CD4-positive, CD25-positive, alpha-beta regulatory T cell (primary cell): ENCODE results near the gene GDPD5. TPM values are rescaled to one million over a fixed set of nuclear protein-coding genes. Genes with fewer than 3 reads are reported as not detected.

Experiments
- ATAC-seq, 2 donors: fragments of 150-1000 bp; cut with Tn5 transposase; one replicate each; pipeline ENCODE4 v1.10.0; 2021; ENCODE audit warnings: low read depth in 2 of 2, moderate number of reproducible peaks in 2 of 2, moderate library complexity in 1 of 2
- DNase-seq, 3 donors: peaks; one replicate each; pipeline versions ENCODE4 v3.0.0 to v3.0.0-alpha.2; 2012 to 2022; ENCODE audit warnings: mixed read lengths in 1 of 3
- H3K27ac ChIP-seq: one replicate; pipeline ENCODE4 v1.7.0; 2013; ENCODE audit warnings: mild to moderate bottlenecking, low read length; ENCODE audit not compliant: insufficient read depth, poor library complexity, severe bottlenecking
- H3K27me3 ChIP-seq: one replicate; pipeline ENCODE4 v1.7.0; 2013; ENCODE audit warnings: low read length; ENCODE audit not compliant: control insufficient read depth, insufficient read depth
- H3K36me3 ChIP-seq: one replicate; pipeline ENCODE4 v1.7.0; 2013; ENCODE audit warnings: mild to moderate bottlenecking, low read length, moderate library complexity; ENCODE audit not compliant: control insufficient read depth, insufficient read depth
- H3K4me1 ChIP-seq: 2 replicates; pipeline ENCODE4 v1.7.0; 2013; ENCODE audit warnings: mild to moderate bottlenecking, low read length; ENCODE audit not compliant: insufficient read depth, control insufficient read depth, poor library complexity, severe bottlenecking
- H3K4me3 ChIP-seq: one replicate; pipeline ENCODE4 v1.7.0; 2013; ENCODE audit warnings: low read depth, mild to moderate bottlenecking, low read length, moderate library complexity
- H3K9me3 ChIP-seq, 2 experiments: 1 replicate in 1 of 2; 2 replicates in 1 of 2; pipeline ENCODE4 v1.7.0; 2013; ENCODE audit warnings: low read length in 2 of 2, mild to moderate bottlenecking in 1 of 2, moderate library complexity in 1 of 2; ENCODE audit not compliant: control insufficient read depth in 2 of 2
- H3K27ac Mint-ChIP-seq, 3 donors: one replicate each; pipeline ENCODE4 v1.8.0; 2020 to 2022; ENCODE audit warnings: mild to moderate bottlenecking in 3 of 3, mixed read lengths in 3 of 3, moderate library complexity in 2 of 3
- H3K27me3 Mint-ChIP-seq: one replicate; pipeline ENCODE4 v1.8.0; 2022; ENCODE audit warnings: mild to moderate bottlenecking, mixed read lengths
- H3K36me3 Mint-ChIP-seq: one replicate; pipeline ENCODE4 v1.8.0; 2020; ENCODE audit warnings: mixed read lengths
- H3K4me1 Mint-ChIP-seq, 4 donors: one replicate each; pipeline ENCODE4 v1.8.0; 2020 to 2022; ENCODE audit warnings: mixed read lengths in 4 of 4, mild to moderate bottlenecking in 1 of 4
- H3K4me3 Mint-ChIP-seq, 4 donors: one replicate each; pipeline ENCODE4 v1.8.0; 2020 to 2022; ENCODE audit warnings: mild to moderate bottlenecking in 4 of 4, mixed read lengths in 4 of 4, moderate library complexity in 3 of 4
- H3K9me3 Mint-ChIP-seq, 7 donors: one replicate each; pipeline ENCODE4 v1.8.0; 2020 to 2022; ENCODE audit warnings: mixed read lengths in 7 of 7, mild to moderate bottlenecking in 3 of 7, moderate library complexity in 2 of 7
- polyA plus RNA-seq, 4 donors: library from polyadenylated mRNA; unstranded; fragments of 300-500 nt; fragmentation: Illumina TruSeq; gene quantifications; one replicate each; pipeline ENCODE4 v1.2.3, GENCODE V29; 2021
- total RNA-seq: library from RNA; stranded (reverse); gene quantifications from one replicate; pipeline ENCODE4 v1.2.3, GENCODE V29; 2022

The GDPD5 gene
- total and polyA plus RNA-seq, 5 donors from 2014 or later = 8.0 to 170 (median 21.5) TPM

GRCh38 chr11:75487365-75487764 is 38.4 kb downstream of the GDPD5 start:
- Mint-ChIP-seq H3K27ac (peak overlapping the region in 1 of 3 donors; percentile 83), H3K9me3 (no peaks in the 10 kb centered on the region), H3K36me3 (peaks cover 8% of the 10 kb centered on the region), H3K27me3 (no peaks in the 10 kb centered on the region), H3K4me1 (peaks cover 0 to 22% (median 8%) of the 10 kb centered on the region in 4 donors), H3K4me3 (no peak overlapping the region)
- Histone ChIP-seq H3K4me3 (no peak overlapping the region), H3K9me3 (no peaks in the 10 kb centered on the region), H3K4me1 (peaks cover 11% of the 10 kb centered on the region), H3K27me3 (no peaks in the 10 kb centered on the region), H3K36me3 (peaks cover 7% of the 10 kb centered on the region), H3K27ac (no peak overlapping the region)
- no peak for DNase-seq
- ATAC-seq = no peak

DNA sequence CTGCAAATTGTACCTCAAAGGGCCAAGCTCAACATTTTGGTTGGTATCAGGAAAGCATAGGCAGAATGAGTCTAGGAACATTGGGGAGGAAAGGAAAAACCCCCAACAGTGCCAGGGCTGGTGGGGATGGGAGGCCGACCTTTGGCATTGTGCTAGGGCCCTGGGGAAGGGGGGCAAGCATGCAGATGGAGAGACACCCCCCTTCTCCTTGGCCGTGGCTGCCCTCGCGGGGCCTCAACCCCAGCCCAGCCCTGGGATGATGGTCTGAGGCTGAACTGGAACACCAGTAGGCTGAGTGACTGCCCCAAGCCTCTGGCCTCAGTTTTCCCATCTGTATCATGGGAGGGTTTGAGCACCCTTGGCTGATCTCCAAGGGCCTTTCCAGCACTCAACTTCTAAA is 40.0 kb downstream of the GDPD5 start:
- DNase-seq (no peak), ATAC-seq (no peak)
- Mint-ChIP-seq H3K4me1 (peaks cover 0 to 7% (median 2%) of the 10 kb centered on the region in 4 donors), H3K27ac (no peak overlapping the region), H3K4me3 (no peak overlapping the region), H3K27me3 (no peaks in the 10 kb centered on the region), H3K36me3 (peaks cover 8% of the 10 kb centered on the region), H3K9me3 (no peaks in the 10 kb centered on the region)
- peaks cover 7% of the 10 kb centered on the region for H3K36me3 ChIP-seq
- no peaks in the 10 kb centered on the region for H3K4me1 ChIP-seq
- H3K9me3 ChIP-seq = no peaks in the 10 kb centered on the region
- no peak overlapping the region for H3K4me3 ChIP-seq
- no peaks in the 10 kb centered on the region for H3K27me3 ChIP-seq
- H3K27ac ChIP-seq = no peak overlapping the region

DNA sequence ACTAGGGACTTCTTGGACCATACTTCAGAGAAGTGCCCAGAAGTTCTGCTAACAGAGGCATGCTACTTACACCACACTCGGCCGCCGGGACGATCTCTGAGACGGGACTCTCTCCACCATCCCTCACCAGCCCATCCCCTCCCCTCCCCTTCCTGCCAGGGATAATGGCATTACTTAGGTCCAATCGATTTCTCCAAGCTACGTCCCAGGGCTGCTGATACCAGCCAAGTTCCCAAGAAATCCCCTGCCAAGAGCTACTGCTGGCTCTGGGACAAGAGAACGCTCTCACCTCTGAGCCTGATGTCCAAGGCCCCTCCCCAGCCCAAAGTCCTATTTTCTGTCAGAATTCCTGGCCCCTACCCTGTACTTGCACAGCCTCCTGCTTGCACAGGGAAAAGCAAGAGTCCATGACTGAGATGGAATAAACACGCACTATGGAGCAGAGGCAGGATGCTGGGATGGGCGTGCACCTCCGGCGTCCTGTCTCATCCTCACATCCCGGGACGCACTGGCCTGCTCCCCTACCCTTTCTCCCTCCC is 42.7 kb downstream of the GDPD5 start:
- H3K27me3 ChIP-seq = no peaks in the 10 kb centered on the region
- no peak overlapping the region for H3K4me3 ChIP-seq
- ATAC-seq (no peak), DNase-seq (no peak)
- H3K36me3 ChIP-seq = peaks cover 3% of the 10 kb centered on the region
- Mint-ChIP-seq H3K9me3 (no peaks in the 10 kb centered on the region), H3K36me3 (no peaks in the 10 kb centered on the region), H3K27me3 (no peaks in the 10 kb centered on the region), H3K27ac (peak overlapping the region in 1 of 3 donors; percentile 20), H3K4me3 (no peak overlapping the region), H3K4me1 (peaks cover 0 to 7% (median 5%) of the 10 kb centered on the region in 4 donors)
- no peaks in the 10 kb centered on the region for H3K9me3 ChIP-seq
- no peak overlapping the region for H3K27ac ChIP-seq
- H3K4me1 ChIP-seq = no peaks in the 10 kb centered on the region

GRCh38 chr11:75481922-75482606 is 43.7 kb downstream of the GDPD5 start:
- Histone ChIP-seq H3K36me3 (peaks cover 9% of the 10 kb centered on the region), H3K4me3 (no peak overlapping the region), H3K9me3 (no peaks in the 10 kb centered on the region), H3K27ac (no peak overlapping the region), H3K4me1 (no peaks in the 10 kb centered on the region), H3K27me3 (no peaks in the 10 kb centered on the region)
- Mint-ChIP-seq H3K36me3 (no peaks in the 10 kb centered on the region), H3K27ac (peak overlapping the region in 2 of 3 donors; percentile 62 to 83), H3K4me3 (no peak overlapping the region), H3K9me3 (no peaks in the 10 kb centered on the region), H3K27me3 (no peaks in the 10 kb centered on the region), H3K4me1 (peaks cover 0 to 10% (median 6%) of the 10 kb centered on the region in 4 donors)
- DNase-seq (no peak), ATAC-seq (no peak)

- H3K27me3 Mint-ChIP-seq = no peaks in the 10 kb centered on the region
- no peak overlapping the region for H3K4me3 Mint-ChIP-seq
- H3K27ac Mint-ChIP-seq = peak overlapping the region in 1 of 3 donors; percentile 48
- no peaks in the 10 kb centered on the region for H3K36me3 Mint-ChIP-seq
- Histone ChIP-seq H3K4me1 (peaks cover 3% of the 10 kb centered on the region), H3K36me3 (peaks cover 9% of the 10 kb centered on the region), H3K27ac (no peak overlapping the region), H3K27me3 (no peaks in the 10 kb centered on the region), H3K9me3 (no peaks in the 10 kb centered on the region), H3K4me3 (no peak overlapping the region)
- H3K4me1 Mint-ChIP-seq = peaks cover 0 to 12% (median 5%) of the 10 kb centered on the region in 4 donors
- no peaks in the 10 kb centered on the region for H3K9me3 Mint-ChIP-seq
- DNase-seq (no peak), ATAC-seq (no peak)
Observed at GRCh38 chr11:75481223-75481921, 44.4 kb downstream of the GDPD5 start.

DNA sequence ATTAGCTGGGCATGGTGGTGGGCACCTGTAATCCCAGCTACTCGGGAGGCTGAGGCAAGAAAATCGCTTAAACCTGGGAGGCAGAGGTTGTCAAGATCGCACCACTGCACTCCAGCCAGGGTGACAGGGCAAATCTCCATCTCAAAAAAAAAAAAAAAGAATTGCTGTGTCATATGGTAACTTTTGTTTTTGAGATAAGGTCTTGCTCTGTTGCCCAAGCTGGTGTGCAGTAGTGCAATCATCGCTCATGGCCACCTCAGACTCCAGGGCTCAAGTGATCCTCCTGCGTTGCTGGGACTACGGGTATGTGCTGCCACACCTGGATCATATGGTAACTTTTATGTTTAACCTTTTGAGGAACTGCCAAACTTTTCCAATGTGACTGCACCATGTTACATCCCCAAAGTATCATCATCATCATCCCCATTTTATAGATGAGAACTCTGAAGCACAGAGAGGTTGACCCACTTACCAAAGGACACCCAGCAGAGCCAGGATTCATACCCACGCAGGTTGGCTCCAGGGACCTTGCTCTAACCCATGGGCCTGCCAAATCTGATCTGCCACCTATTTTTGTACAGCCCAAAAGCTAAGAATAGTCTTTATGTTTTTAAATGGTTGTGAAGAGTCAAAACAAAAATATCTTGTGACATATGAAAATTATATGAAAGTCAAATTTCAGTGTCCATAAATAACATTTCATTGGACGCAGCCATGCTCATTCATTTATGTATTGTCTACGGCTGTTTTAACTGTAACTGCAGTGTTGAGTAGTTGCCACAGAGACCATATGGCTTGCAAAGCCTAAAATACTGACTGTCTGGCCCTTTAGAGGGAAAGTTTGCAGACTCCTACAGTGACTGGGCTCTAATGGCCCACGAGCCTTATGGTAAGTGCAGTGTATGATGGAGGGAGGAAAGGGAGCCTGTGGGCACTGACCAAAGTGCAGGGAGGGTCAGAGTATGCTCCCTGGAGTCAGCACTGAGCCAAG is 45.3 kb downstream of the GDPD5 start:
- peak overlapping the region in 1 of 3 donors; percentile 48 for H3K27ac Mint-ChIP-seq

GRCh38 chr11:75479597-75480145 is 46.1 kb downstream of the GDPD5 start:
- Histone ChIP-seq H3K36me3 (peaks cover 9% of the 10 kb centered on the region), H3K27ac (no peak overlapping the region), H3K4me3 (no peak overlapping the region), H3K9me3 (no peaks in the 10 kb centered on the region), H3K4me1 (peaks cover 19% of the 10 kb centered on the region), H3K27me3 (no peaks in the 10 kb centered on the region)
- DNase-seq (no peak), ATAC-seq (no peak)
- Mint-ChIP-seq H3K9me3 (no peaks in the 10 kb centered on the region), H3K4me3 (no peak overlapping the region), H3K27me3 (no peaks in the 10 kb centered on the region), H3K36me3 (no peaks in the 10 kb centered on the region), H3K4me1 (peaks cover 5 to 28% (median 16%) of the 10 kb centered on the region in 4 donors), H3K27ac (peak overlapping the region in 2 of 3 donors; percentile 54 to 77)

More for the DNA sequence above, 45.3 kb downstream of the GDPD5 start:
- no peak overlapping the region for H3K4me3 ChIP-seq
- no peaks in the 10 kb centered on the region for H3K9me3 Mint-ChIP-seq
- peaks cover 12% of the 10 kb centered on the region for H3K4me1 ChIP-seq
- no peak for ATAC-seq
- no peak overlapping the region for H3K27ac ChIP-seq
- H3K9me3 ChIP-seq = no peaks in the 10 kb centered on the region
- H3K36me3 ChIP-seq = peaks cover 9% of the 10 kb centered on the region
- H3K36me3 Mint-ChIP-seq = no peaks in the 10 kb centered on the region
- no peaks in the 10 kb centered on the region for H3K27me3 ChIP-seq
- H3K4me1 Mint-ChIP-seq = peaks cover 5 to 19% (median 10%) of the 10 kb centered on the region in 4 donors
- DNase-seq = no peak
- H3K4me3 Mint-ChIP-seq = no peak overlapping the region
- H3K27me3 Mint-ChIP-seq = no peaks in the 10 kb centered on the region
